GM12872 (cell line): ENCODE measurements around the gene PDLIM5.

Source experiments
- CTCF ChIP-seq: IDR thresholded peaks from 3 replicates; pipeline ENCODE4 v1.5.1; 2011; ENCODE audit warnings: low read depth, mild to moderate bottlenecking, low read length, moderate library complexity; ENCODE audit not compliant: insufficient read depth

PDLIM5 gene

GRCh38 chr4:94629837-94630236 lies 178.1 kb downstream of the PDLIM5 start:
- TF ChIP-seq CTCF, result no peak

- TF ChIP-seq CTCF, result no peak
Observed at GRCh38 chr4:94634271-94634670, 182.5 kb downstream of the PDLIM5 start.

- no peak for TF ChIP-seq CTCF
Observed at GRCh38 chr4:94635177-94635576, 183.4 kb downstream of the PDLIM5 start.

GRCh38 chr4:94636004-94636403 lies 184.3 kb downstream of the PDLIM5 start:
- no peak for TF ChIP-seq CTCF

- no peak for TF ChIP-seq CTCF
Observed at GRCh38 chr4:94639298-94639697, 187.6 kb downstream of the PDLIM5 start.

GRCh38 chr4:94640151-94640550 lies 188.4 kb downstream of the PDLIM5 start:
- TF ChIP-seq CTCF, result no peak

GRCh38 chr4:94641702-94642560 lies 190.2 kb downstream of the PDLIM5 start:
- no peak for TF ChIP-seq CTCF

GRCh38 chr4:94642561-94642866 lies 190.8 kb downstream of the PDLIM5 start:
- TF ChIP-seq CTCF, result no peak
